Sigmoid colon (tissue), 4 donors: ENCODE results near the gene FAM162A.

Experiments used
- CTCF ChIP-seq, 4 experiments: fragments of 450-650 bp in 3 of 4; fragments of 200-600 bp in 1 of 4; IDR thresholded peaks; one replicate each; pipeline ENCODE4 v1.5.1; 2016 to 2019; ENCODE audit warnings: antibody characterized with exemption in 4 of 4, mild to moderate bottlenecking in 3 of 4, moderate library complexity in 2 of 4
- EP300 ChIP-seq, 4 donors: sonication (generic); formaldehyde crosslinking; IDR thresholded peaks; one replicate each; pipeline ENCODE4 v1.6.1; 2017; ENCODE audit warnings: antibody characterized with exemption in 4 of 4
- POLR2A ChIP-seq, 2 donors: fragments of 450-650 bp; IDR thresholded peaks; one replicate each; pipeline ENCODE4 v1.6.1; 2016; ENCODE audit warnings: antibody characterized with exemption in 2 of 2, mild to moderate bottlenecking in 2 of 2, moderate library complexity in 2 of 2
- POLR2AphosphoS5 ChIP-seq, 4 donors: sonication (generic); formaldehyde crosslinking; IDR thresholded peaks; one replicate each; pipeline ENCODE4 v1.6.1; 2017; ENCODE audit warnings: antibody characterized with exemption in 4 of 4

GRCh38 chr3:122421836-122422235, 37.9 kb downstream of the FAM162A start:
- TF ChIP-seq POLR2AphosphoS5 (IDR thresholded peaks at IDR 0.05) = no peak
- TF ChIP-seq POLR2A (IDR thresholded peaks at IDR 0.05) = no peak
- TF ChIP-seq CTCF (IDR thresholded peaks at IDR 0.05) = no peak
- TF ChIP-seq EP300 (IDR thresholded peaks at IDR 0.05) = no peak
